Neural cell (in vitro differentiated cells): Measurements from ENCODE around the gene SMKR1.

Experiments
- CTCF ChIP-seq: fragments of 450-650 bp; IDR thresholded peaks from 2 replicates; pipeline ENCODE4 v1.5.1; 2014; ENCODE audit warnings: antibody characterized with exemption, mild to moderate bottlenecking, moderate library complexity; ENCODE audit not compliant: poor library complexity, severe bottlenecking
- POLR2AphosphoS5 ChIP-seq: IDR thresholded peaks from 2 replicates; pipeline ENCODE4 v1.6.1; 2012

GRCh38 chr7:129464194-129464593 lies 38.1 kb upstream of the SMKR1 start:
- TF ChIP-seq CTCF: no peak
- TF ChIP-seq POLR2AphosphoS5: no peak
